GM20431 (cell line): ENCODE results near the gene NCAPG.

ENCODE experiments used
- in situ Hi-C: fragments of 300-500 bp; cut with MseI, MboI; formaldehyde crosslinking; loops from one replicate; pipeline ENCODE4 v1.15.0; 2020; ENCODE audit warnings: low sequenced_read_pairs; ENCODE audit not compliant: unreplicated experiment

NCAPG gene

GRCh38 chr4:17810260-17811077, at the start of gene NCAPG, which contains the start of gene DCAF16:
Gene NCAPG, plus strand, starts transcription at chr4:17810979. Its CDS starts 99 bp downstream, at chr4:17811078.
Gene DCAF16, minus strand, starts transcription at chr4:17810757. Its CDS starts 6,616 bp downstream, at chr4:17804141.
- in situ Hi-C loops, result loop anchor here (25.0 kb wide), 2 partner anchors 248 to 552 kb away; no protein-coding TSS in a partner anchor

- in situ Hi-C loops, result no loop called here
Measured at GRCh38 chr4:17761062-17761461, 49.7 kb upstream of the NCAPG start.

- in situ Hi-C loops, result no loop called here
Measured at GRCh38 chr4:17762726-17763125, 48.1 kb upstream of the NCAPG start.

GRCh38 chr4:17763416-17763815, 47.4 kb upstream of the NCAPG start:
- in situ Hi-C loops, result no loop called here

GRCh38 chr4:17763931-17764330, 46.8 kb upstream of the NCAPG start:
- in situ Hi-C loops, result no loop called here

GRCh38 chr4:17765514-17766286, 45.1 kb upstream of the NCAPG start:
- in situ Hi-C loops, result no loop called here

- in situ Hi-C loops, result no loop called here
Measured at GRCh38 chr4:17766826-17767458, 43.8 kb upstream of the NCAPG start.

- in situ Hi-C loops, result no loop called here
Measured at GRCh38 chr4:17769406-17770174, 41.2 kb upstream of the NCAPG start.

GRCh38 chr4:17770845-17771244, 39.9 kb upstream of the NCAPG start:
- in situ Hi-C loops, result no loop called here

- in situ Hi-C loops, result no loop called here
Measured at GRCh38 chr4:17771284-17771908, 39.4 kb upstream of the NCAPG start.

GRCh38 chr4:17773135-17773698, 37.6 kb upstream of the NCAPG start:
- in situ Hi-C loops, result no loop called here

- in situ Hi-C loops, result no loop called here
Measured at GRCh38 chr4:17778431-17778830, 32.3 kb upstream of the NCAPG start.

GRCh38 chr4:17780501-17781299, 30.1 kb upstream of the NCAPG start:
- in situ Hi-C loops, result no loop called here

- in situ Hi-C loops, result no loop called here
Measured at GRCh38 chr4:17781300-17782287, 29.2 kb upstream of the NCAPG start, which contains the start of gene FAM184B. Gene FAM184B, minus strand, starts transcription at chr4:17781621. Its CDS starts 322 bp downstream, at chr4:17781299.

- in situ Hi-C loops, result no loop called here
Measured at GRCh38 chr4:17785858-17786257, 24.9 kb upstream of the NCAPG start.

- in situ Hi-C loops, result no loop called here
Measured at GRCh38 chr4:17786567-17786966, 24.2 kb upstream of the NCAPG start.

GRCh38 chr4:17787315-17787714, 23.5 kb upstream of the NCAPG start:
- in situ Hi-C loops, result no loop called here
